WERI-Rb-1 (cell line): ENCODE data around the gene GET4.

ENCODE experiments used
- DNase-seq: peaks from one replicate; pipeline ENCODE4 v3.0.0-alpha.2; 2020
- H3K27ac ChIP-seq: fragments of 250-450 bp; sonication (Bioruptor Pico); 2 replicates; pipeline ENCODE4 v1.5.1; 2020; ENCODE audit warnings: mild to moderate bottlenecking, moderate library complexity
- H3K27me3 ChIP-seq: fragments of 250-450 bp; sonication (Bioruptor Pico); 2 replicates; pipeline ENCODE4 v1.5.1; 2021; ENCODE audit warnings: mild to moderate bottlenecking, low read depth, moderate library complexity; ENCODE audit not compliant: insufficient read depth, severe bottlenecking
- H3K36me3 ChIP-seq: fragments of 250-450 bp; sonication (Bioruptor Pico); 2 replicates; pipeline ENCODE4 v1.5.1; 2020; ENCODE audit warnings: mild to moderate bottlenecking, moderate library complexity
- H3K4me3 ChIP-seq: 2 replicates; pipeline ENCODE4 v1.5.1; 2011; ENCODE audit warnings: low read depth, mild to moderate bottlenecking, control low read depth, low read length
- H3K9me3 ChIP-seq: fragments of 250-450 bp; sonication (Bioruptor Pico); 2 replicates; pipeline ENCODE4 v1.5.1; 2021; ENCODE audit warnings: mild to moderate bottlenecking, moderate library complexity; ENCODE audit not compliant: severe bottlenecking
- TF ChIP-seq, protein P1 (sequence below): IDR thresholded peaks from 2 replicates; pipeline ENCODE4 v1.5.1; 2011; ENCODE audit warnings: low read depth, mild to moderate bottlenecking, control low read depth, inconsistent platforms, low read length

The GET4 gene, protein sequence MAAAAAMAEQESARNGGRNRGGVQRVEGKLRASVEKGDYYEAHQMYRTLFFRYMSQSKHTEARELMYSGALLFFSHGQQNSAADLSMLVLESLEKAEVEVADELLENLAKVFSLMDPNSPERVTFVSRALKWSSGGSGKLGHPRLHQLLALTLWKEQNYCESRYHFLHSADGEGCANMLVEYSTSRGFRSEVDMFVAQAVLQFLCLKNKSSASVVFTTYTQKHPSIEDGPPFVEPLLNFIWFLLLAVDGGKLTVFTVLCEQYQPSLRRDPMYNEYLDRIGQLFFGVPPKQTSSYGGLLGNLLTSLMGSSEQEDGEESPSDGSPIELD

DNA sequence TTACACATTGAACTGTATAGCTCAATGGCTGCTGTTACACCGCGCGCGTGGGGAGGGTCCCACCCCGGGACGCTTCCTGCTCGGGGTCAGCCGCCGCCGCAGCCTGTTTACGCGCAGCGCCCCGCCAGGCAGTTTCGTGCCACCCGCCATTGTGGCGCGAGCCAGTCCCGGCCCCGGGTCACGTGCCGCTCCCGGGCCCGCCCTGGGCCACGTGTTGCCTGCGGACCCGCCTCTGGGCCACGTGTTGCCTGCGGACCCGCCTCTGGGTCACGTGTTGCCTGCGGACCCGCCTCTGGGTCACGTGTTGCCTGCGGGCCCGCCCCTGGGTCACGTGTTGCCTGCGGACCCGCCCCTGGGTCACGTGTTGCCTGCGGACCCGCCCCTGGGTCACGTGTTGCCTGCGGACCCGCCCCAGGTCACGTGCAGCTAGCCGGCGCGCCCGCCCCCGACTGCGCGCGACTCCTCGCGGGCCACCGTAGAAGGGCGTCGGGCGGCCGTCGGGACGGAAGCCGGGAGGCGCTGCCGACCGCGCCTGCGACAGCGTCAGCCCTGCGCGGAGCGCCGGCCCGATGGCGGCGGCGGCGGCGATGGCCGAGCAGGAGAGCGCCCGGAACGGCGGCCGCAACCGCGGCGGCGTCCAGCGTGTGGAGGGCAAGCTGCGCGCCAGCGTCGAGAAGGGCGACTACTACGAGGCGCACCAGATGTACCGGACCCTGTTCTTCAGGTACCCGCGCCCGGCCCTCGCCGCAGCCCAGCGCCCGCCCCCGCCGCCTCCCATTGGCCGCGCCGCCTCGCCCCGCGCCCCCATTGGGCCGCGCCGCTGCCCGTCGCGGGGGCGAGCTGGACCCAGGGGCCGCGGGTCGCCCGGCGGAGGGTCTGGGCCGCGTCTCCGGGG is at the start of gene GET4:
GET4 (plus strand) TSS at position 478 of the 895 bp plus-strand sequence; CDS start at position 570, 92 bp downstream.
- TF ChIP-seq, protein P1, sequence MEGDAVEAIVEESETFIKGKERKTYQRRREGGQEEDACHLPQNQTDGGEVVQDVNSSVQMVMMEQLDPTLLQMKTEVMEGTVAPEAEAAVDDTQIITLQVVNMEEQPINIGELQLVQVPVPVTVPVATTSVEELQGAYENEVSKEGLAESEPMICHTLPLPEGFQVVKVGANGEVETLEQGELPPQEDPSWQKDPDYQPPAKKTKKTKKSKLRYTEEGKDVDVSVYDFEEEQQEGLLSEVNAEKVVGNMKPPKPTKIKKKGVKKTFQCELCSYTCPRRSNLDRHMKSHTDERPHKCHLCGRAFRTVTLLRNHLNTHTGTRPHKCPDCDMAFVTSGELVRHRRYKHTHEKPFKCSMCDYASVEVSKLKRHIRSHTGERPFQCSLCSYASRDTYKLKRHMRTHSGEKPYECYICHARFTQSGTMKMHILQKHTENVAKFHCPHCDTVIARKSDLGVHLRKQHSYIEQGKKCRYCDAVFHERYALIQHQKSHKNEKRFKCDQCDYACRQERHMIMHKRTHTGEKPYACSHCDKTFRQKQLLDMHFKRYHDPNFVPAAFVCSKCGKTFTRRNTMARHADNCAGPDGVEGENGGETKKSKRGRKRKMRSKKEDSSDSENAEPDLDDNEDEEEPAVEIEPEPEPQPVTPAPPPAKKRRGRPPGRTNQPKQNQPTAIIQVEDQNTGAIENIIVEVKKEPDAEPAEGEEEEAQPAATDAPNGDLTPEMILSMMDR, result no peak
- H3K27me3 ChIP-seq, result no peaks in the 10 kb centered on the region
- peaks cover 51% of the 10 kb centered on the region for H3K36me3 ChIP-seq
- peak within 1 kb of the TSS; percentile 92 for H3K4me3 ChIP-seq
- peak within 1 kb of the TSS; percentile 91 for H3K27ac ChIP-seq
- peaks cover 3% of the 10 kb centered on the region for H3K9me3 ChIP-seq
- peak; percentile 94 for DNase-seq

DNA sequence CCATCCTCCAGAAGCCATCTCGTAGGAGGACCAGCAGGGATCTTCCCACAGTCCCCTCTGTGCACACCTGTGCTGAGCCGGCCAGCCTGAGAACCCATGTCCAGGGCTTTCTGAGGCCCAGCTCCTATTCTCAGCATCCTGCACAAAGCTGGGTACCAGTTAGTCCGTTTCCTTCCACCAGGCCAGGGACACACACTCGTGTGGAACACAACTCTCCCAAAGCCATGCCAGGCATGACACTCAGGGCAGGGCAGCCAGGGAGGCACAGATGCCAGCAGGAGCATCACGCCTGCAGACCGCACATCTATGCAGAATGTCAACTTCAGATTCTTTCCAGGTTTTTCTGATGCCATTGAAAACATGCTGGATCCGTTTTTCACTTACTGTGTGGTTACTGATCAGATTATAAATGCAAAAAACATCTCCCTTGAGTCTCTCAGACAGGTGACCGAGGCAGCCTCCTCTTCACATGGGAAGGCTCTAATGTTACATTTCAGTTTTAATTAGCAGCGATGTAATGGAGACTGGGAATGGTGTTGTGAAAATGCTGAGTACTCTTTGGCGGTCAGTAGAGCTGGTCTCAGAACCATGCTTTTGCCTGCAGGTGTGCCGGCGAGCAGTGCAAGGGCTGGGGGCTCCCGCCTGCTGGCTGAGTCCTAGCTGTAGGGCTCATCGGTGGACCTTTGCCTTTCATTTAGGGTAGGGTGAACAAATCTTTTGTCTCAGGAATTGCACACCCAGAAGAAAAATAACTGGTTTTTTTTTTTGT is 47.4 kb upstream of the GET4 start:
- H3K27me3 ChIP-seq, result no peaks in the 10 kb centered on the region
- no peak overlapping the region for H3K4me3 ChIP-seq
- peaks cover 23% of the 10 kb centered on the region for H3K36me3 ChIP-seq
- no peak for DNase-seq
- TF ChIP-seq, protein P1, result no peak
- no peak overlapping the region for H3K27ac ChIP-seq
- no peaks in the 10 kb centered on the region for H3K9me3 ChIP-seq

DNA sequence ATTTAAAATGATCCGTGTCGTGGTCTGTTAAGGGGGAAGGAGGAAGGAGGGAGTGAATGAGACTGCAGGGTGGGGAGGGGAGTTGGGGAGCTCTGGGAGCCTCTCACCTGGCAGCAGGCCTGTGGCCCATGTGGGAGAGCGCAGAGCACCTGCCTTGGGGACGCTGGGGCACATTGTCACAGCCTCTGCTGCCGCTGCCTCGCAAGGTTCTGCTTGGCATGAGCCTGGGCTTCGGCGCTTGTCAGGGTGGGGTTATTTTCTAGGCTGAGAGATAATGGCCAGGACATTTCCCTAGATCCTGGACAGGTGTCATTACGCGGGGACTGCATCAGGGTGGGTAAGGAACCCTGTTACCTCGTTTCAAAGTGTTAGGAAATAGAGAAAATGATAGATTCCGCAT is 46.3 kb upstream of the GET4 start:
- TF ChIP-seq, protein P1, result no peak
- no peaks in the 10 kb centered on the region for H3K9me3 ChIP-seq
- H3K27me3 ChIP-seq, result no peaks in the 10 kb centered on the region
- no peak overlapping the region for H3K27ac ChIP-seq
- H3K4me3 ChIP-seq, result no peak overlapping the region
- peaks cover 28% of the 10 kb centered on the region for H3K36me3 ChIP-seq
- DNase-seq, result no peak

DNA sequence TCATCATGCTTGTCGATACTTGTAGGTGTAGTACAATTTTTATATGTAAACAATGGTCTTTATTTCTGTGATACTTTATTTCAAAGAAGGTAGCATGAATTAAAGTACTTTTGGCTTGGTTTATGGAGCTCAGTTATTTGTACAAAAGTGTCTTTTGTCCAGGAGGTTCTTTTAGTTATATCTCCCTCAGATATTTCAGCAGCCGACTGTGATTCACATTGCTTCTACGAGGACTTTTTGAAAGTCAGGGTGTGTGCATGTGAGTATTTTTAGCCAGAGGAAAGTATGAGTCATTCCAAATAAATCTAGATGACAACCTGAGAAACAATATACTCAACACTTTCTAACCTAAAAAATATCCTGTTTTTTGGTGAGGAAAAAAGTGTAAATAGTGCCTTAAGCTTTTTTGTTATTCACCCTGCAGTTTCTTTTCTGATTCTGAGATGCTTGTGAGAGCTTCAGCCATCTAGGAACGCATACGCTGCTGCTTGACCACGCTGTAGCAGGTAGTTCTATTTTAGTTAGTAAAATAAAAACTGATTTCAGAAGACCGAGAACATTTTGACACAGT is 44.7 kb upstream of the GET4 start:
- no peaks in the 10 kb centered on the region for H3K9me3 ChIP-seq

More for the DNA sequence above, 44.7 kb upstream of the GET4 start:
- H3K4me3 ChIP-seq, result no peak overlapping the region
- TF ChIP-seq, protein P1, result no peak
- peaks cover 29% of the 10 kb centered on the region for H3K36me3 ChIP-seq
- no peaks in the 10 kb centered on the region for H3K27me3 ChIP-seq
- H3K27ac ChIP-seq, result no peak overlapping the region
- DNase-seq, result no peak
